H9 (cell line): Measurements from ENCODE around the gene DEFB131B. TPM values are rescaled to one million over a fixed set of nuclear protein-coding genes. Genes with fewer than 3 reads are reported as not detected.
A peak's percentile ranks its signal among the peaks of the same experiment; 100 is the strongest.
"Not testable (repeated sequence)": the region's sequence is repeated elsewhere in the genome, so short reads cannot be mapped to it uniquely, and the experiment has no call there.

Experiments
- DNase-seq: peaks from one replicate; pipeline ENCODE4 v3.0.0-alpha.2; 2017
- H2AFZ ChIP-seq: one replicate; pipeline ENCODE4 v1.6.1; 2013; ENCODE audit warnings: mild to moderate bottlenecking, low read length, control low read depth, moderate library complexity
- H2AK5ac ChIP-seq: 2 replicates; pipeline ENCODE4 v1.6.1; 2013; ENCODE audit warnings: low read length, control low read depth, mixed read lengths; ENCODE audit not compliant: insufficient read length
- H2BK120ac ChIP-seq: one replicate; pipeline ENCODE4 v1.6.1; 2013; ENCODE audit warnings: low read depth, mild to moderate bottlenecking, low read length, control low read depth, inconsistent platforms; ENCODE audit not compliant: poor library complexity, severe bottlenecking
- H2BK12ac ChIP-seq: 2 replicates; pipeline ENCODE4 v1.6.1; 2013; ENCODE audit warnings: low read length, control low read depth, mixed read lengths, low read depth; ENCODE audit not compliant: insufficient read length
- H2BK15ac ChIP-seq: 2 replicates; pipeline ENCODE4 v1.6.1; 2013; ENCODE audit warnings: low read depth, low read length, control low read depth
- H2BK20ac ChIP-seq: one replicate; pipeline ENCODE4 v1.6.1; 2013; ENCODE audit warnings: low read depth, mild to moderate bottlenecking, low read length, control low read depth, inconsistent platforms; ENCODE audit not compliant: poor library complexity, severe bottlenecking
- H2BK5ac ChIP-seq: 2 replicates; pipeline ENCODE4 v1.6.1; 2013; ENCODE audit warnings: low read length, control low read depth, mixed read lengths; ENCODE audit not compliant: insufficient read length
- H3K14ac ChIP-seq: 2 replicates; pipeline ENCODE4 v1.6.1; 2013; ENCODE audit warnings: low read length, control low read depth; ENCODE audit not compliant: insufficient read depth
- H3K18ac ChIP-seq: 2 replicates; pipeline ENCODE4 v1.6.1; 2013; ENCODE audit warnings: low read depth, mild to moderate bottlenecking, mixed read lengths, low read length, control low read depth; ENCODE audit not compliant: insufficient read length
- H3K23ac ChIP-seq: 2 replicates; pipeline ENCODE4 v1.6.1; 2013; ENCODE audit warnings: low read length, control low read depth, mixed read lengths, low read depth; ENCODE audit not compliant: insufficient read length
- H3K23me2 ChIP-seq: 2 replicates; pipeline ENCODE4 v1.6.1; 2013; ENCODE audit warnings: low read depth, mild to moderate bottlenecking, mixed read lengths, low read length, control low read depth; ENCODE audit not compliant: insufficient read length, poor library complexity, severe bottlenecking
- H3K27ac ChIP-seq: 2 replicates; pipeline ENCODE4 v1.5.1; 2013; ENCODE audit warnings: low read length, control low read depth, mixed read lengths, low read depth; ENCODE audit not compliant: insufficient read length
- H3K27me3 ChIP-seq: 2 replicates; pipeline ENCODE4 v1.6.1; 2013; ENCODE audit warnings: low read length, control low read depth, inconsistent platforms; ENCODE audit not compliant: insufficient read depth
- H3K4ac ChIP-seq: 2 replicates; pipeline ENCODE4 v1.6.1; 2013; ENCODE audit warnings: low read depth, mild to moderate bottlenecking, control low read depth, inconsistent platforms, low read length, moderate library complexity
- H3K4me1 ChIP-seq: 2 replicates; pipeline ENCODE4 v1.6.1; 2013; ENCODE audit warnings: low read length, control low read depth, inconsistent platforms; ENCODE audit not compliant: insufficient read depth
- H3K4me2 ChIP-seq: 2 replicates; pipeline ENCODE4 v1.6.1; 2013; ENCODE audit warnings: low read length, control low read depth, mixed read lengths; ENCODE audit not compliant: insufficient read length, insufficient read depth
- H3K56ac ChIP-seq: 2 replicates; pipeline ENCODE4 v1.6.1; 2013; ENCODE audit warnings: low read depth, mild to moderate bottlenecking, mixed read lengths, low read length, control low read depth; ENCODE audit not compliant: insufficient read length
- H3K79me1 ChIP-seq: 2 replicates; pipeline ENCODE4 v1.6.1; 2013; ENCODE audit warnings: low read depth, mild to moderate bottlenecking, moderate library complexity, low read length, control low read depth, inconsistent platforms; ENCODE audit not compliant: insufficient read depth, poor library complexity, severe bottlenecking
- H3K79me2 ChIP-seq: 2 replicates; pipeline ENCODE4 v1.6.1; 2013; ENCODE audit warnings: low read length, control low read depth, inconsistent platforms; ENCODE audit not compliant: insufficient read depth
- H3K9ac ChIP-seq: 2 replicates; pipeline ENCODE4 v1.6.1; 2013; ENCODE audit warnings: low read length, control low read depth, mixed read lengths; ENCODE audit not compliant: insufficient read length; ENCODE audit errors: extremely low read depth
- H3K9me3 ChIP-seq: one replicate; pipeline ENCODE4 v1.6.1; 2013; ENCODE audit warnings: low read depth, low read length, inconsistent platforms; ENCODE audit not compliant: control insufficient read depth
- H3T11ph ChIP-seq: one replicate; pipeline ENCODE4 v1.6.1; 2013; ENCODE audit warnings: mild to moderate bottlenecking, low read length, control low read depth, inconsistent platforms
- H4K20me1 ChIP-seq: one replicate; pipeline ENCODE4 v1.6.1; 2013; ENCODE audit not compliant: control insufficient read depth, insufficient read length, insufficient read depth
- H4K5ac ChIP-seq: 2 replicates; pipeline ENCODE4 v1.6.1; 2013; ENCODE audit warnings: low read depth, mild to moderate bottlenecking, mixed read lengths, low read length, control low read depth; ENCODE audit not compliant: insufficient read length
- H4K8ac ChIP-seq: replicated peaks from 2 replicates; pipeline ENCODE4 v1.6.1; 2013; ENCODE audit warnings: low read length, control low read depth, mixed read lengths, low read depth; ENCODE audit not compliant: insufficient read length
- H4K91ac ChIP-seq: 2 replicates; pipeline ENCODE4 v1.6.1; 2013; ENCODE audit warnings: low read depth, mild to moderate bottlenecking, moderate library complexity, mixed read lengths, low read length, control low read depth; ENCODE audit not compliant: insufficient read length
- H3K27ac Mint-ChIP-seq, 3 experiments: 2 replicates in 2 of 3; 3 replicates in 1 of 3; pipeline ENCODE4 v1.8.0; 2020 to 2021; ENCODE audit warnings: mixed read lengths in 3 of 3, mild to moderate bottlenecking in 1 of 3, moderate library complexity in 1 of 3
- H3K27me3 Mint-ChIP-seq: 2 replicates; pipeline ENCODE4 v1.8.0; 2021; ENCODE audit warnings: low read depth, mild to moderate bottlenecking, moderate library complexity, mixed read lengths
- H3K36me3 Mint-ChIP-seq, 3 experiments: 2 replicates in 2 of 3; 3 replicates in 1 of 3; pipeline ENCODE4 v1.8.0; 2020 to 2021; ENCODE audit warnings: low read depth in 3 of 3, mixed read lengths in 3 of 3; ENCODE audit not compliant: insufficient read depth in 1 of 3
- H3K4me1 Mint-ChIP-seq, 2 experiments: 2 replicates each; pipeline ENCODE4 v1.8.0; 2020; ENCODE audit warnings: mixed read lengths in 2 of 2
- H3K4me3 Mint-ChIP-seq, 2 experiments: 2 replicates in 1 of 2; 3 replicates in 1 of 2; pipeline ENCODE4 v1.8.0; 2020 to 2021; ENCODE audit warnings: mild to moderate bottlenecking in 2 of 2, mixed read lengths in 2 of 2, moderate library complexity in 1 of 2
- H3K9me3 Mint-ChIP-seq, 2 experiments: 2 replicates in 1 of 2; 3 replicates in 1 of 2; pipeline ENCODE4 v1.8.0; 2020; ENCODE audit warnings: mild to moderate bottlenecking in 2 of 2, mixed read lengths in 2 of 2, moderate library complexity in 1 of 2
- WGBS: extraction: QIAGEN DNeasy Blood & Tissue Kit; methylation state at CpG from one replicate; pipeline ENCODE4 v1.1.7; 2013; ENCODE audit warnings: missing lambda C conversion rate, low lambda C conversion rate, mixed read lengths; ENCODE audit not compliant: insufficient read length; ENCODE audit errors: extremely low coverage; 5-methylcytosine and 5-hydroxymethylcytosine counted together
- total RNA-seq: library from RNA; stranded (reverse); gene quantifications from 2 replicates; pipeline ENCODE4 v1.2.1, GENCODE V29; 2021

Gene DEFB131B
- total RNA-seq, 1 experiment from 2014 or later = not detected

- H3K56ac ChIP-seq, H3K9me3 ChIP-seq: not testable (repeated sequence)
- DNase-seq = peak; percentile 38
Observed at GRCh38 chr11:71888335-71889010, 10.2 kb downstream of the DEFB131B start.

GRCh38 chr11:71889181-71889872 lies 11.1 kb downstream of the DEFB131B start:
- not testable (repeated sequence) for H3K18ac ChIP-seq, H3K14ac ChIP-seq, H3K23ac ChIP-seq, H3K4me3 Mint-ChIP-seq, H2BK20ac ChIP-seq, H3K27ac ChIP-seq, H4K8ac ChIP-seq, H3K9ac ChIP-seq, H2BK120ac ChIP-seq, H3K56ac ChIP-seq, H3K4ac ChIP-seq, DNase-seq, H3K79me1 ChIP-seq, H4K20me1 ChIP-seq, H3K79me2 ChIP-seq, H3T11ph ChIP-seq, H2AK5ac ChIP-seq, H2AFZ ChIP-seq, H3K4me2 ChIP-seq, H3K27me3 ChIP-seq, H3K4me1 ChIP-seq, H2BK5ac ChIP-seq, H3K27me3 Mint-ChIP-seq, H4K5ac ChIP-seq, H2BK15ac ChIP-seq, H3K9me3 Mint-ChIP-seq, H2BK12ac ChIP-seq, H4K91ac ChIP-seq, H3K23me2 ChIP-seq, H3K36me3 Mint-ChIP-seq, H3K9me3 ChIP-seq
- peak overlapping the region in 1 of 3 experiments; percentile 70; a peak in 1 of 7 replicates for H3K27ac Mint-ChIP-seq
- no CpG with 5 or more reads among the region's 14 CpGs for WGBS
- peaks cover 15 to 17% of the 10 kb centered on the region in 2 experiments for H3K4me1 Mint-ChIP-seq

More at GRCh38 chr11:71888335-71889010, 10.2 kb downstream of the DEFB131B start:
- H2BK20ac ChIP-seq, H3K23ac ChIP-seq, H3K9me3 Mint-ChIP-seq, H3T11ph ChIP-seq, H3K27me3 Mint-ChIP-seq, H4K8ac ChIP-seq, H3K14ac ChIP-seq, H3K27me3 ChIP-seq, H3K27ac Mint-ChIP-seq, H2BK5ac ChIP-seq, H3K23me2 ChIP-seq, H2AK5ac ChIP-seq, H3K79me1 ChIP-seq, H3K4ac ChIP-seq, H3K9ac ChIP-seq, H3K18ac ChIP-seq, H2AFZ ChIP-seq, H3K4me3 Mint-ChIP-seq, H4K5ac ChIP-seq, H4K20me1 ChIP-seq, H2BK120ac ChIP-seq, H3K27ac ChIP-seq, H3K4me2 ChIP-seq, H4K91ac ChIP-seq, H2BK15ac ChIP-seq, H3K36me3 Mint-ChIP-seq, H3K79me2 ChIP-seq, H3K4me1 ChIP-seq: not testable (repeated sequence)
- WGBS = no CpG with 5 or more reads among the region's 14 CpGs
- H3K4me1 Mint-ChIP-seq = peaks cover 15 to 17% of the 10 kb centered on the region in 2 experiments
- H2BK12ac ChIP-seq = peak overlapping the region; percentile 35
